Liver (tissue), 3 donors: Measurements from ENCODE around the gene SRSF3.

Experiments used
- JUND ChIP-seq, 2 donors: IDR thresholded peaks; 2 replicates each; pipeline ENCODE4 v1.6.1; 2016; ENCODE audit warnings: antibody characterized with exemption in 2 of 2
- RAD21 ChIP-seq, 2 donors: IDR thresholded peaks; 2 replicates each; pipeline ENCODE4 v1.6.1; 2016; ENCODE audit warnings: antibody characterized with exemption in 2 of 2, mild to moderate bottlenecking in 2 of 2
- TF ChIP-seq, protein P1 (sequence below): IDR thresholded peaks from 2 replicates; pipeline ENCODE4 v1.6.1; 2016; ENCODE audit warnings: antibody characterized with exemption
- TF ChIP-seq, protein P2 (sequence below): fragments of 150-350 bp; IDR thresholded peaks from 2 replicates; pipeline ENCODE4 v1.5.1; 2017; ENCODE audit warnings: improper control_type of control experiment, low read depth, low read length; ENCODE audit not compliant: missing input control
- donor health status: healthy.
- donor health status: healthy.

DNA sequence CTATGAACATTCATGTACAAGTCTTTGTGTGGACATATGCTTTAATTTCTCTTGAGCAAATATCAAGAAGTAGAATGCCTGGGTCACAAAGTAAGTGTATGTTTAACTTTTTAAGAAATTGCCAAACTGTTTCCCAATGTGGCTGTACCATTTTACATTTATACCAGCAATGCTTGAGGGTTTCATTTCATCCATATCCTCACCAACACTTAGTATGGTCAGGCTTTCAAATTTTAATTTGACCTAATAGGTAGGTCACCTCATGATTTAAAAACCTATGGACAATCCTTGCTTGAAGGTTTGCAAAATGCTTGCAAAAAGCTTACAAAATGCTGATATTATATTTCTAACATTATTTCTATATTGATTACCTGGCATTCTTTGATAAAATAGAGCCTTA lies 19.5 kb upstream of the SRSF3 start:
- TF ChIP-seq, protein P1, sequence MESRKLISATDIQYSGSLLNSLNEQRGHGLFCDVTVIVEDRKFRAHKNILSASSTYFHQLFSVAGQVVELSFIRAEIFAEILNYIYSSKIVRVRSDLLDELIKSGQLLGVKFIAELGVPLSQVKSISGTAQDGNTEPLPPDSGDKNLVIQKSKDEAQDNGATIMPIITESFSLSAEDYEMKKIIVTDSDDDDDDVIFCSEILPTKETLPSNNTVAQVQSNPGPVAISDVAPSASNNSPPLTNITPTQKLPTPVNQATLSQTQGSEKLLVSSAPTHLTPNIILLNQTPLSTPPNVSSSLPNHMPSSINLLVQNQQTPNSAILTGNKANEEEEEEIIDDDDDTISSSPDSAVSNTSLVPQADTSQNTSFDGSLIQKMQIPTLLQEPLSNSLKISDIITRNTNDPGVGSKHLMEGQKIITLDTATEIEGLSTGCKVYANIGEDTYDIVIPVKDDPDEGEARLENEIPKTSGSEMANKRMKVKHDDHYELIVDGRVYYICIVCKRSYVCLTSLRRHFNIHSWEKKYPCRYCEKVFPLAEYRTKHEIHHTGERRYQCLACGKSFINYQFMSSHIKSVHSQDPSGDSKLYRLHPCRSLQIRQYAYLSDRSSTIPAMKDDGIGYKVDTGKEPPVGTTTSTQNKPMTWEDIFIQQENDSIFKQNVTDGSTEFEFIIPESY, result no peak
- TF ChIP-seq, protein P2, sequence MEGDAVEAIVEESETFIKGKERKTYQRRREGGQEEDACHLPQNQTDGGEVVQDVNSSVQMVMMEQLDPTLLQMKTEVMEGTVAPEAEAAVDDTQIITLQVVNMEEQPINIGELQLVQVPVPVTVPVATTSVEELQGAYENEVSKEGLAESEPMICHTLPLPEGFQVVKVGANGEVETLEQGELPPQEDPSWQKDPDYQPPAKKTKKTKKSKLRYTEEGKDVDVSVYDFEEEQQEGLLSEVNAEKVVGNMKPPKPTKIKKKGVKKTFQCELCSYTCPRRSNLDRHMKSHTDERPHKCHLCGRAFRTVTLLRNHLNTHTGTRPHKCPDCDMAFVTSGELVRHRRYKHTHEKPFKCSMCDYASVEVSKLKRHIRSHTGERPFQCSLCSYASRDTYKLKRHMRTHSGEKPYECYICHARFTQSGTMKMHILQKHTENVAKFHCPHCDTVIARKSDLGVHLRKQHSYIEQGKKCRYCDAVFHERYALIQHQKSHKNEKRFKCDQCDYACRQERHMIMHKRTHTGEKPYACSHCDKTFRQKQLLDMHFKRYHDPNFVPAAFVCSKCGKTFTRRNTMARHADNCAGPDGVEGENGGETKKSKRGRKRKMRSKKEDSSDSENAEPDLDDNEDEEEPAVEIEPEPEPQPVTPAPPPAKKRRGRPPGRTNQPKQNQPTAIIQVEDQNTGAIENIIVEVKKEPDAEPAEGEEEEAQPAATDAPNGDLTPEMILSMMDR, result no peak
- no peak for TF ChIP-seq RAD21 (IDR thresholded peaks at IDR 0.05)
- TF ChIP-seq JUND (IDR thresholded peaks at IDR 0.05), result no peak
